HG02943 (cell line): ENCODE data around the gene BEGAIN.

Experiments used
- ATAC-seq: cut with Tn5 transposase; IDR thresholded peaks from one replicate; pipeline ENCODE4 v1.9.1; 2021; ENCODE audit warnings: mild to moderate bottlenecking, low read depth, moderate library complexity; ENCODE audit not compliant: unreplicated experiment

BEGAIN gene

GRCh38 chr14:100540141-100540925 lies 46.9 kb downstream of the BEGAIN start:
- ATAC-seq = no peak

GRCh38 chr14:100539766-100540140 lies 47.5 kb downstream of the BEGAIN start:
- no peak for ATAC-seq

GRCh38 chr14:100539003-100539660 lies 48.1 kb downstream of the BEGAIN start:
- ATAC-seq = no peak

GRCh38 chr14:100538351-100539002 lies 48.7 kb downstream of the BEGAIN start:
- no peak for ATAC-seq

- no peak for ATAC-seq
Measured at GRCh38 chr14:100537446-100538350, 49.5 kb downstream of the BEGAIN start.

- no peak for ATAC-seq
Measured at GRCh38 chr14:100536721-100537445, 50.3 kb downstream of the BEGAIN start.

GRCh38 chr14:100536121-100536510 lies 51.1 kb downstream of the BEGAIN start:
- no peak for ATAC-seq

GRCh38 chr14:100535287-100536120 lies 51.7 kb downstream of the BEGAIN start:
- no peak for ATAC-seq

- ATAC-seq = no peak
Measured at GRCh38 chr14:100534528-100535286, 52.5 kb downstream of the BEGAIN start.

- ATAC-seq = no peak
Measured at GRCh38 chr14:100533656-100534485, 53.3 kb downstream of the BEGAIN start.

GRCh38 chr14:100532906-100533655 lies 54.1 kb downstream of the BEGAIN start:
- ATAC-seq = no peak

GRCh38 chr14:100532154-100532861 lies 54.9 kb downstream of the BEGAIN start:
- no peak for ATAC-seq

- ATAC-seq = no peak
Measured at GRCh38 chr14:100531152-100532121, 55.8 kb downstream of the BEGAIN start.

GRCh38 chr14:100530270-100531072 lies 56.7 kb downstream of the BEGAIN start:
- no peak for ATAC-seq
